ENCODE measurements around the gene DOCK1.

Gene DOCK1

GRCh38 chr10:127089446-127089845 lies 184.2 kb downstream of the DOCK1 start:
- no peak for ATAC-seq (ENCODE audit: insufficient read depth, low read depth)
- TF ChIP-seq EZH2 (IDR thresholded peaks at IDR 0.05; ENCODE audit: borderline replicate concordance, low read depth, low read length, severe bottlenecking), result no peak
- TF ChIP-seq CTCF (IDR thresholded peaks at IDR 0.05; ENCODE audit: borderline replicate concordance, extremely low read depth, low read length, poor library complexity, severe bottlenecking), result no peak
- H3K4me1 ChIP-seq (ENCODE audit: insufficient read depth, low read length), result no peaks in the 10 kb centered on the region
- no peak overlapping the region for H3K9ac ChIP-seq (ENCODE audit: low read depth, low read length)
- no peak for DNase-seq
- H3K79me2 ChIP-seq (ENCODE audit: insufficient read depth, low read length), result no peaks in the 10 kb centered on the region
- no peak overlapping the region for H3K4me3 ChIP-seq (ENCODE audit: low read depth in 1 of 2, low read length in 2 of 2)
- H3K9me3 ChIP-seq (ENCODE audit: insufficient read depth, low read length, severe bottlenecking), result no peaks in the 10 kb centered on the region
- H3K27me3 ChIP-seq (ENCODE audit: insufficient read depth, low read length, poor library complexity), result no peaks in the 10 kb centered on the region
- H4K20me1 ChIP-seq (ENCODE audit: insufficient read depth, low read length), result no peaks in the 10 kb centered on the region
- H2AFZ ChIP-seq (ENCODE audit: low read depth, low read length), result no peak overlapping the region
- no peak overlapping the region for H3K27ac ChIP-seq (ENCODE audit: low read length)
- no peak overlapping the region for H3K4me2 ChIP-seq (ENCODE audit: insufficient read depth, low read length)
- no peaks in the 10 kb centered on the region for H3K36me3 ChIP-seq (ENCODE audit: insufficient read depth, low read length)

- no peak for ATAC-seq (ENCODE audit: insufficient read depth, low read depth)
- Histone ChIP-seq H3K27me3 (ENCODE audit: insufficient read depth, low read length, poor library complexity) (no peaks in the 10 kb centered on the region), H3K4me2 (ENCODE audit: insufficient read depth, low read length) (no peak overlapping the region), H3K27ac (ENCODE audit: low read length) (no peak overlapping the region), H2AFZ (ENCODE audit: low read depth, low read length) (no peak overlapping the region), H3K36me3 (ENCODE audit: insufficient read depth, low read length) (no peaks in the 10 kb centered on the region), H3K4me1 (ENCODE audit: insufficient read depth, low read length) (no peaks in the 10 kb centered on the region), H3K9me3 (ENCODE audit: insufficient read depth, low read length, severe bottlenecking) (no peaks in the 10 kb centered on the region), H4K20me1 (ENCODE audit: insufficient read depth, low read length) (no peaks in the 10 kb centered on the region), H3K9ac (ENCODE audit: low read depth, low read length) (no peak overlapping the region), H3K79me2 (ENCODE audit: insufficient read depth, low read length) (no peaks in the 10 kb centered on the region), H3K4me3 (ENCODE audit: low read depth in 1 of 2, low read length in 2 of 2) (no peak overlapping the region)
- no peak for DNase-seq
- no peak for TF ChIP-seq EZH2 (IDR thresholded peaks at IDR 0.05; ENCODE audit: borderline replicate concordance, low read depth, low read length, severe bottlenecking)
- no peak for TF ChIP-seq CTCF (IDR thresholded peaks at IDR 0.05; ENCODE audit: borderline replicate concordance, extremely low read depth, low read length, poor library complexity, severe bottlenecking)
Measured at GRCh38 chr10:127090138-127090537, 184.9 kb downstream of the DOCK1 start.

- Histone ChIP-seq H3K36me3 (ENCODE audit: insufficient read depth, low read length) (no peaks in the 10 kb centered on the region), H4K20me1 (ENCODE audit: insufficient read depth, low read length) (no peaks in the 10 kb centered on the region), H2AFZ (ENCODE audit: low read depth, low read length) (no peak overlapping the region), H3K9me3 (ENCODE audit: insufficient read depth, low read length, severe bottlenecking) (no peaks in the 10 kb centered on the region), H3K4me2 (ENCODE audit: insufficient read depth, low read length) (no peak overlapping the region), H3K79me2 (ENCODE audit: insufficient read depth, low read length) (no peaks in the 10 kb centered on the region), H3K27me3 (ENCODE audit: insufficient read depth, low read length, poor library complexity) (no peaks in the 10 kb centered on the region), H3K4me1 (ENCODE audit: insufficient read depth, low read length) (no peaks in the 10 kb centered on the region), H3K4me3 (ENCODE audit: low read depth in 1 of 2, low read length in 2 of 2) (no peak overlapping the region), H3K27ac (ENCODE audit: low read length) (no peak overlapping the region), H3K9ac (ENCODE audit: low read depth, low read length) (no peak overlapping the region)
- DNase-seq (no peak), ATAC-seq (ENCODE audit: insufficient read depth, low read depth) (no peak)
- TF ChIP-seq CTCF (IDR thresholded peaks at IDR 0.05; ENCODE audit: borderline replicate concordance, extremely low read depth, low read length, poor library complexity, severe bottlenecking) (no peak), EZH2 (IDR thresholded peaks at IDR 0.05; ENCODE audit: borderline replicate concordance, low read depth, low read length, severe bottlenecking) (no peak)
Measured at GRCh38 chr10:127091354-127091753, 186.1 kb downstream of the DOCK1 start.

- no peak; the same call in 2 of the 3 replicates for ATAC-seq (ENCODE audit: insufficient read depth, low read depth)
Measured at GRCh38 chr10:127092916-127093315, 187.7 kb downstream of the DOCK1 start.

More at GRCh38 chr10:127092916-127093315, 187.7 kb downstream of the DOCK1 start:
- Histone ChIP-seq H3K4me3 (ENCODE audit: low read depth in 1 of 2, low read length in 2 of 2) (no peak overlapping the region), H3K79me2 (ENCODE audit: insufficient read depth, low read length) (no peaks in the 10 kb centered on the region), H3K4me1 (ENCODE audit: insufficient read depth, low read length) (no peaks in the 10 kb centered on the region), H3K27ac (ENCODE audit: low read length) (no peak overlapping the region), H4K20me1 (ENCODE audit: insufficient read depth, low read length) (no peaks in the 10 kb centered on the region), H2AFZ (ENCODE audit: low read depth, low read length) (no peak overlapping the region), H3K4me2 (ENCODE audit: insufficient read depth, low read length) (no peak overlapping the region), H3K27me3 (ENCODE audit: insufficient read depth, low read length, poor library complexity) (no peaks in the 10 kb centered on the region), H3K9ac (ENCODE audit: low read depth, low read length) (no peak overlapping the region), H3K9me3 (ENCODE audit: insufficient read depth, low read length, severe bottlenecking) (no peaks in the 10 kb centered on the region), H3K36me3 (ENCODE audit: insufficient read depth, low read length) (no peaks in the 10 kb centered on the region)
- TF ChIP-seq CTCF (IDR thresholded peaks at IDR 0.05; ENCODE audit: borderline replicate concordance, extremely low read depth, low read length, poor library complexity, severe bottlenecking), result no peak
- no peak for DNase-seq

Measured in DND-41 (cell line).